GM12872 (cell line): Measurements from ENCODE around the gene COL23A1.

Experiments used
- CTCF ChIP-seq: IDR thresholded peaks from 3 replicates; pipeline ENCODE4 v1.5.1; 2011; ENCODE audit warnings: low read depth, mild to moderate bottlenecking, low read length, moderate library complexity; ENCODE audit not compliant: insufficient read depth

Gene COL23A1

GRCh38 chr5:178301641-178302040, 288.6 kb downstream of the COL23A1 start:
- no peak for TF ChIP-seq CTCF

DNA sequence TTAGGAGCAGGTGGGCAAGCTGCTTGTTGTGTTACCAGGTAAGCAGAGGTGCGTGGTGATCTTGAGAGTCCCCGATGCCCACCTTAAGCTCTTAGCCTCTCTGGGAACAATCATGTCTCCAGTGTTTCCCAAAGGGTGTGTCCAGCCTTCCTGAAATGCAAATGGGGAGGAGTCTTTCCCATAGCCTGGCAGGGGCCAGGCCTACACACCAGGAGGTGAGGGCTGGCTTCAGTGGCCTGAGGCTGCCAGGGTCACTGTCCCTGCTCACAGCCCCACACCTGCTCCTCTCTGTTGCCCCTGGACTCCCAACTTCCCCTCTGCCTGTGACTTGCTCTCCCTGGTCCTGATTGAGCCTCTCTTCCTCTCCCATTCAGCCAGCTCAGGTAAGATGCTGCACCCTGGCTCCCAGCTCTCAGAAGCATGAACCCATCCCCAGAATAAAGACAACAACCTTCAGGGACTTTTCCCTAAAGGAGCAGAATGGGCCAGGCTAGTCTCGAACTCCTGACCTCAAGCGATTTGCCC, 291.8 kb downstream of the COL23A1 start:
- TF ChIP-seq CTCF, result no peak

DNA sequence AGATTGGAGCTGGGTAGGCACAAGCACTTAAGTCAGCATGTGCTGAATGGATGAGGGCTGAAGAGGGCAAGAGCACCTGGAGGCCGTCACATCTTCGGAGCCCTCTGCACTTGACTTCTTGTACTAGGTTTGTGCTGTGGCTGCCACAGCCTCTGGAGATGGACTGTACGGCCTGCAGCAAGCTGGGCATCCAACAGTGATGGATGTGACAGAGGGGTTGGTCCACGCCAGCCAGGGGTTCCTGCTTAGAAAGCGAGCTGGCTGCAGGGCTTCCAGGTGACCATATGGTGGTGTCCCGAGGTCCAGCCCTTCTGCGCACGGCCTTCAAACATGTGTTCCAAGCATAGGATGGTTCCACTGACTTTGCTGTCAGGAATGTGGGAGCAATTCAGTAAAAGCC, 292.4 kb downstream of the COL23A1 start:
- no peak for TF ChIP-seq CTCF

DNA sequence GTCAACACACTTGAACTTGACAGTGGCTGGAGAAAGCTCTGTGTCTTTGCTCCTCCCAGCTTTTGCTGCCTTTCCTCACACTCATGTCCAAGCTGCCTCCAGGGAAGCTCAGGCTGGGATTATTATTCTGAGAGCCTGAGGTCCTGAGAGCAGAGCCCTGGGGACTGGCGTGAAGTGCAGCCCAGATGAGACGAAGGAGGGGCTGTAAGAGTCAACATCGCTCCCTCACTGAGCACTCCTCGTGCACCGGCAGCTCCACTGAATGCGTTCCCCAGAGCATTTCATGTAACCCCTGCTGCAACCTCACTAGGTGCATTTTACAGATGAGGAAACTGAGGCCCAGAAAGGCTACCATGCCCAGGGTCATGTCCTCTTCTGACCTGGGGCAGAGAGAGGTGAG, 294.1 kb downstream of the COL23A1 start:
- TF ChIP-seq CTCF, result no peak

GRCh38 chr5:178295589-178295988, 294.6 kb downstream of the COL23A1 start:
- TF ChIP-seq CTCF, result no peak

DNA sequence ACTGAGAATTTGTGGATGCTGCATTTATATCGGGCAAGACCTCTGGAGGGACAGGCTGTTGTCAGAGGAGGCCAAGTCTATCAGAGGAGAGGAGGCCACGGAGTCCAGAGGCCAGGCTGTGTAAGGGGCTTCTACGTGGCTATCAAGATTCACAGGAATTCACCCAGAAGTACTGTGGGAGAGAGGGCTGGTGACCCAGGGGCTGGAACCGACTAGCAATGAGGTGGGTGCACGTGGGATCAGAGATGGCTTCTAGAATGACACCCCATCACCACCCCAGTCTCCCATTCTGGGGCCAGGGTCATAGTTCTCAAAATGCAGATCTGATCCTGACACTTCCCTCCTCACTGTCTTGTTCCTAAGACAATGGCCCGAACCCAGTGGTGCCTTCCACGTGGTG, 296.4 kb downstream of the COL23A1 start:
- no peak for TF ChIP-seq CTCF

GRCh38 chr5:178293400-178293799, 296.8 kb downstream of the COL23A1 start:
- TF ChIP-seq CTCF, result no peak

- no peak for TF ChIP-seq CTCF
Observed at GRCh38 chr5:178292826-178293205, 297.4 kb downstream of the COL23A1 start.
